ENCODE data around the gene GAPDH.
"Not testable (repeated sequence)": the region's sequence is repeated elsewhere in the genome, so short reads cannot be mapped to it uniquely, and the experiment has no call there.

- TF ChIP-seq EZH2 (IDR thresholded peaks at IDR 0.05; ENCODE audit: low read length, missing control alignments); CTCF (conservative IDR thresholded peaks at IDR 0.05 in 1 of 2, IDR thresholded peaks at IDR 0.05 in 1 of 2; ENCODE audit: low read depth in 1 of 2, low read length in 2 of 2): not testable (repeated sequence)
Observed at GRCh38 chr12:6497291-6497690, 37.0 kb upstream of the GAPDH start.

All from fibroblast of lung (primary cell).